Peyer's patch (tissue), 4 donors: ENCODE data around the gene KRTAP10-8.

Experiments used
- CTCF ChIP-seq, 6 experiments: fragments of 450-650 bp in 4 of 6; fragments of 200-600 bp in 2 of 6; sonication (generic) in 1 of 6; IDR thresholded peaks; one replicate each; pipeline ENCODE4 v1.5.1; 2017 to 2019; ENCODE audit warnings: antibody characterized with exemption in 6 of 6, mild to moderate bottlenecking in 3 of 6, moderate library complexity in 1 of 6
- POLR2A ChIP-seq, 2 donors: fragments of 450-650 bp; IDR thresholded peaks; one replicate each; pipeline ENCODE4 v1.5.1; 2017; ENCODE audit warnings: antibody characterized with exemption in 2 of 2, mild to moderate bottlenecking in 2 of 2, moderate library complexity in 2 of 2

GRCh38 chr21:44656868-44657267 lies 45.0 kb downstream of the KRTAP10-8 start:
- TF ChIP-seq CTCF (IDR thresholded peaks at IDR 0.05), result no peak
- TF ChIP-seq POLR2A (IDR thresholded peaks at IDR 0.05), result no peak
